HepG2 (cell line): ENCODE results near the gene MEGF10. TPM values are rescaled to one million over a fixed set of nuclear protein-coding genes. Genes with fewer than 3 reads are reported as not detected.

ENCODE experiments used
- ATAC-seq: fragments of 200-7000 bp; cut with Tn5 transposase; 3 replicates; pipeline ENCODE4 v1.9.1; 2020; ENCODE audit warnings: mild to moderate bottlenecking, moderate library complexity
- BruUV-seq: library from RNA; stranded (reverse); fragments of 400-500 nt; replicated peaks from 2 replicates; lab custom pipeline; 2021; lab: Mats Ljungman, UMichigan
- CTCF ChIA-PET: fragments of 300-600 bp; formaldehyde crosslinking; extraction: SDS; loops from one replicate; lab custom pipeline; 2021; ENCODE audit warnings: low total read pairs, inconsistent platforms, low intra/inter-chr PET ratio; lab: Yijun Ruan, JAX
- POLR2A ChIA-PET: fragments of 350-600 bp; sonication (Branson Sonifier 250); formaldehyde crosslinking; loops from one replicate; lab custom pipeline; 2020; ENCODE audit warnings: antibody characterized with exemption, inconsistent platforms; lab: Yijun Ruan, JAX
- DNase-seq: peaks from one replicate; pipeline ENCODE4 v3.0.0-alpha.2; 2015; ENCODE audit warnings: low spot score
- FAIRE-seq: peaks from 3 replicates; lab custom pipeline; 2011; peaks lifted over from hg19 to GRCh38; lab: Jason Lieb, UNC
- H2AFZ ChIP-seq: one replicate; pipeline ENCODE4 v1.6.1; 2011; ENCODE audit warnings: low read length, inconsistent platforms
- H3K27ac ChIP-seq: fragments of 300-600 bp; 3 replicates; pipeline ENCODE4 v1.8.0; 2011; ENCODE audit warnings: mixed run types, mild to moderate bottlenecking, mixed read lengths, low read length, inconsistent platforms; ENCODE audit not compliant: insufficient read depth; ENCODE audit errors: extremely low read length
- H3K27me3 ChIP-seq, 2 experiments: fragments of 200-600 bp in 1 of 2; 2 replicates in 1 of 2; 3 replicates in 1 of 2; pipeline versions ENCODE4 v1.6.0 to v1.8.0; 2011; ENCODE audit warnings: low read length in 2 of 2, mild to moderate bottlenecking in 2 of 2, moderate library complexity in 2 of 2, inconsistent platforms in 1 of 2; ENCODE audit not compliant: insufficient read depth in 2 of 2, control insufficient read depth in 1 of 2
- H3K36me3 ChIP-seq, 2 experiments: fragments of 200-600 bp in 1 of 2; replicated peaks in 1 of 2; 2 replicates in 1 of 2; 3 replicates in 1 of 2; pipeline versions ENCODE4 v1.5.1 to v1.8.0; 2011; ENCODE audit warnings: low read length in 2 of 2, inconsistent platforms in 1 of 2; ENCODE audit not compliant: insufficient read depth in 2 of 2, control insufficient read depth in 1 of 2
- H3K4me1 ChIP-seq: 2 replicates; pipeline ENCODE4 v1.5.1; 2012; ENCODE audit warnings: low read length, inconsistent platforms; ENCODE audit not compliant: insufficient read depth
- H3K4me2 ChIP-seq: 2 replicates; pipeline ENCODE4 v1.6.0; 2011; ENCODE audit warnings: low read depth, low read length, inconsistent platforms
- H3K4me3 ChIP-seq, 3 experiments: fragments of 200-600 bp in 1 of 3; sonication (generic), shearing (Covaris generic) in 1 of 3; replicated peaks in 1 of 3; 2 replicates each; pipeline ENCODE4 v1.5.1; 2011 to 2016; ENCODE audit warnings: low read length in 3 of 3, inconsistent platforms in 2 of 3, low read depth in 2 of 3, mild to moderate bottlenecking in 2 of 3, control low read depth in 1 of 3, mixed read lengths in 1 of 3; ENCODE audit not compliant: insufficient read depth in 1 of 3
- H3K79me2 ChIP-seq: one replicate; pipeline ENCODE4 v1.6.1; 2011; ENCODE audit warnings: low read length, inconsistent platforms; ENCODE audit not compliant: insufficient read depth
- H3K9ac ChIP-seq: 2 replicates; pipeline ENCODE4 v1.6.0; 2011; ENCODE audit warnings: mild to moderate bottlenecking, low read depth, low read length, inconsistent platforms; ENCODE audit not compliant: insufficient read depth
- H3K9me3 ChIP-seq: 2 replicates; pipeline ENCODE4 v1.5.1; 2012; ENCODE audit warnings: mild to moderate bottlenecking, low read length
- H4K20me1 ChIP-seq: 2 replicates; pipeline ENCODE4 v1.6.0; 2011; ENCODE audit warnings: inconsistent platforms, mild to moderate bottlenecking, low read length, moderate library complexity; ENCODE audit not compliant: insufficient read depth
- CTCF ChIP-seq: sonication (generic); formaldehyde crosslinking; IDR thresholded peaks from 2 replicates; pipeline ENCODE4 v1.5.0; 2020; ENCODE audit warnings: mild to moderate bottlenecking, missing genetic modification reagents, moderate library complexity
- ETV6 ChIP-seq: sonication (generic); formaldehyde crosslinking; conservative IDR thresholded peaks from 2 replicates; pipeline ENCODE4 v1.4.0; 2020; ENCODE audit warnings: missing genetic modification reagents
- FOXA3 ChIP-seq: IDR thresholded peaks from 2 replicates; pipeline ENCODE4 v1.6.1; 2016; ENCODE audit warnings: missing genetic modification reagents, missing compliant biosample characterization
- MAX ChIP-seq: IDR thresholded peaks from 2 replicates; pipeline ENCODE4 v1.6.1; 2012; ENCODE audit warnings: inconsistent platforms
- MBNL3 ChIP-seq: fragments of 250-450 bp; sonication (Bioruptor Pico); conservative IDR thresholded peaks from 2 replicates; pipeline ENCODE4 v1.8.0; 2022; ENCODE audit warnings: mild to moderate bottlenecking, inconsistent platforms
- NPAS2 ChIP-seq: sonication (generic); formaldehyde crosslinking; IDR thresholded peaks from 2 replicates; pipeline ENCODE4 v1.8.0; 2022; ENCODE audit warnings: mild to moderate bottlenecking, missing genetic modification reagents, borderline replicate concordance
- SMC3 ChIP-seq: IDR thresholded peaks from 2 replicates; pipeline ENCODE4 v1.6.1; 2011; ENCODE audit warnings: low read length, improper control_type of control experiment
- THRA ChIP-seq: sonication (generic); formaldehyde crosslinking; IDR thresholded peaks from 2 replicates; pipeline ENCODE4 v1.4.0; 2020; ENCODE audit warnings: missing genetic modification reagents, borderline replicate concordance
- ZNF136 ChIP-seq: sonication (generic); formaldehyde crosslinking; IDR thresholded peaks from 2 replicates; pipeline ENCODE4 v1.8.1; 2022; ENCODE audit warnings: low read depth, mild to moderate bottlenecking, moderate library complexity, missing genetic modification reagents
- ZNF142 ChIP-seq: sonication (generic); formaldehyde crosslinking; IDR thresholded peaks from 2 replicates; pipeline ENCODE4 v1.4.0; 2020; ENCODE audit warnings: missing genetic modification reagents
- ZNF674 ChIP-seq: sonication (generic); formaldehyde crosslinking; IDR thresholded peaks from 2 replicates; pipeline ENCODE4 v1.5.0; 2020; ENCODE audit warnings: low read depth, mild to moderate bottlenecking, missing genetic modification reagents
- WGBS: methylation state at CpG from one replicate; pipeline ENCODE4 v1.1.6; 2017; ENCODE audit warnings: low lambda C conversion rate; 5-methylcytosine and 5-hydroxymethylcytosine counted together
- in situ Hi-C: cut with HindIII; loops from 2 replicates; pipeline ENCODE4 v1.10.0; 2017; ENCODE audit warnings: low pct_unique_long_range_greater_than_20kb; ENCODE audit not compliant: extremely low pct_ligation_motif_present
- intact Hi-C: fragments of 100-400 bp; cut with micrococcal nuclease; formaldehyde crosslinking; loops from one replicate; pipeline ENCODE4 v1.10.0; 2022; ENCODE audit not compliant: unreplicated experiment
- polyA plus RNA-seq, 8 experiments: library from polyadenylated mRNA; depleted of rRNA in 3 of 8; stranded (reverse) in 7 of 8; unstranded in 1 of 8; fragments of >200 nt; fragmentation: Illumina TruSeq in 4 of 8; extraction: Trizol in 4 of 8; gene quantifications; 2 replicates each; pipeline versions ENCODE4 v1.2.1 to v1.2.3, GENCODE V29; 2011 to 2016; ENCODE audit warnings: low read depth in 4 of 8, missing spikeins in 1 of 8, mixed read lengths in 1 of 8; ENCODE audit not compliant: insufficient read depth in 1 of 8
- total RNA-seq, 5 experiments: library from RNA; depleted of rRNA; stranded (reverse); fragments of >200 nt; fragmentation: Illumina TruSeq; extraction: Trizol; gene quantifications; 2 replicates each; pipeline ENCODE4 v1.2.3, GENCODE V29; 2016; ENCODE audit warnings: low read depth in 1 of 5

Gene MEGF10
- total and polyA plus RNA-seq, 2 of the 13 experiments (the other 11 are each of a cell fraction or from before 2014, with no cell fraction given): not detected

GRCh38 chr5:127492854-127493738, 202.5 kb downstream of the MEGF10 start (continued):
- peak; percentile 63 for TF ChIP-seq CTCF
- TF ChIP-seq ZNF136 (CRISPR knock-in tag): no peak
- TF ChIP-seq ETV6: no peak
- peak; percentile 35; the same call in 1 of the 2 replicates for TF ChIP-seq SMC3
- TF ChIP-seq MBNL3: no peak
- TF ChIP-seq THRA: no peak
- 0 out of 2 replicates have a peak, but pooled peaks have one; percentile 36 for TF ChIP-seq FOXA3 (CRISPR knock-in tag)

- Histone ChIP-seq H3K4me2 (no peak overlapping the region), H3K9ac (no peak overlapping the region), H3K4me1 (no peaks in the 10 kb centered on the region), H2AFZ (no peak overlapping the region), H3K4me3 (no peak overlapping the region), H3K27ac (no peak overlapping the region), H3K9me3 (no peaks in the 10 kb centered on the region), H3K79me2 (no peaks in the 10 kb centered on the region), H3K36me3 (no peaks in the 10 kb centered on the region), H4K20me1 (no peaks in the 10 kb centered on the region), H3K27me3 (no peaks in the 10 kb centered on the region; a peak in 1 of 5 replicates)
- POLR2A ChIA-PET: no interaction called here
- intact Hi-C loops: no loop called here
- 9% methylated on average over 1 of the region's 1 CpG for WGBS
- DNase-seq (no peak), ATAC-seq (no peak), FAIRE-seq (no peak)
- in situ Hi-C loops: no loop called here
- no TSS peak for BruUV-seq
- CTCF ChIA-PET: no interaction called here
- no peak for TF ChIP-seq ZNF674 (CRISPR knock-in tag)
- no peak for TF ChIP-seq MAX
- TF ChIP-seq NPAS2 (CRISPR knock-in tag): no peak
- TF ChIP-seq ZNF142: no peak
Measured at GRCh38 chr5:127498548-127498947, 208.0 kb downstream of the MEGF10 start.
